ENCODE results near the gene ANKIB1. TPM values are rescaled to one million over a fixed set of nuclear protein-coding genes. Genes with fewer than 3 reads are reported as not detected.

The ANKIB1 gene
- polyA plus RNA-seq, 1 experiment = 52.6 TPM

GRCh38 chr7:92296880-92297445, 51.2 kb downstream of the ANKIB1 start:
- H3K4me3 ChIP-seq (ENCODE audit: low read depth, low read length) = no peak overlapping the region
- H3K27ac ChIP-seq (ENCODE audit: low read depth, low read length) = no peak overlapping the region
- H3K9me3 ChIP-seq (ENCODE audit: control insufficient read depth, insufficient read depth, low read length) = no peaks in the 10 kb centered on the region
- CTCF ChIA-PET = no interaction called here
- TF ChIP-seq CTCF (IDR thresholded peaks at IDR 0.05; ENCODE audit: low read depth, low read length) = no peak
- H3K27me3 ChIP-seq (ENCODE audit: control insufficient read depth, insufficient read depth, low read length) = no peaks in the 10 kb centered on the region
- POLR2A ChIA-PET = no interaction called here
- DNase-seq (ENCODE audit: low read depth, low spot score) = no peak

GRCh38 chr7:92297736-92298135, 52.0 kb downstream of the ANKIB1 start:
- no peaks in the 10 kb centered on the region for H3K27me3 ChIP-seq (ENCODE audit: control insufficient read depth, insufficient read depth, low read length)
- POLR2A ChIA-PET = no interaction called here
- H3K4me3 ChIP-seq (ENCODE audit: low read depth, low read length) = no peak overlapping the region
- H3K27ac ChIP-seq (ENCODE audit: low read depth, low read length) = no peak overlapping the region
- TF ChIP-seq CTCF (IDR thresholded peaks at IDR 0.05; ENCODE audit: low read depth, low read length) = no peak
- CTCF ChIA-PET = interaction anchor here (0.7 kb wide), 1 partner anchor 65 kb away, joined by 3 read pairs; no protein-coding TSS in a partner anchor
- no peaks in the 10 kb centered on the region for H3K9me3 ChIP-seq (ENCODE audit: control insufficient read depth, insufficient read depth, low read length)
- no peak for DNase-seq (ENCODE audit: low read depth, low spot score)

- no peak for TF ChIP-seq CTCF (IDR thresholded peaks at IDR 0.05; ENCODE audit: low read depth, low read length)
- DNase-seq (ENCODE audit: low read depth, low spot score) = no peak
- ChIA-PET CTCF (interaction anchor here (0.9 kb wide), 1 partner anchor 171 kb away, joined by 4 read pairs; no protein-coding TSS in a partner anchor), POLR2A (no interaction called here)
- Histone ChIP-seq H3K27ac (ENCODE audit: low read depth, low read length) (no peak overlapping the region), H3K27me3 (ENCODE audit: control insufficient read depth, insufficient read depth, low read length) (no peaks in the 10 kb centered on the region), H3K9me3 (ENCODE audit: control insufficient read depth, insufficient read depth, low read length) (no peaks in the 10 kb centered on the region), H3K4me3 (ENCODE audit: low read depth, low read length) (no peak overlapping the region)
These were observed 58.0 kb downstream of the ANKIB1 start for GRCh38 chr7:92303761-92304160.

- Histone ChIP-seq H3K27me3 (ENCODE audit: control insufficient read depth, insufficient read depth, low read length) (no peaks in the 10 kb centered on the region), H3K4me3 (ENCODE audit: low read depth, low read length) (no peak overlapping the region), H3K9me3 (ENCODE audit: control insufficient read depth, insufficient read depth, low read length) (no peaks in the 10 kb centered on the region), H3K27ac (ENCODE audit: low read depth, low read length) (no peak overlapping the region)
- ChIA-PET CTCF (no interaction called here), POLR2A (no interaction called here)
- DNase-seq (ENCODE audit: low read depth, low spot score) = no peak
- no peak for TF ChIP-seq CTCF (IDR thresholded peaks at IDR 0.05; ENCODE audit: low read depth, low read length)
These were observed 58.7 kb downstream of the ANKIB1 start for GRCh38 chr7:92304406-92304893.

- H3K4me3 ChIP-seq (ENCODE audit: low read depth, low read length) = no peak overlapping the region
- no peak for TF ChIP-seq CTCF (IDR thresholded peaks at IDR 0.05; ENCODE audit: low read depth, low read length)
- DNase-seq (ENCODE audit: low read depth, low spot score) = no peak
- no peak overlapping the region for H3K27ac ChIP-seq (ENCODE audit: low read depth, low read length)
- no peaks in the 10 kb centered on the region for H3K9me3 ChIP-seq (ENCODE audit: control insufficient read depth, insufficient read depth, low read length)
- ChIA-PET POLR2A (no interaction called here), CTCF (no interaction called here)
- no peaks in the 10 kb centered on the region for H3K27me3 ChIP-seq (ENCODE audit: control insufficient read depth, insufficient read depth, low read length)
These were observed 60.4 kb downstream of the ANKIB1 start for GRCh38 chr7:92306153-92306552.

Measured in AG04450 (cell line).